Subcutaneous adipose tissue (tissue), 4 donors: ENCODE measurements around the gene SLC17A4. TPM values are rescaled to one million over a fixed set of nuclear protein-coding genes. Genes with fewer than 3 reads are reported as not detected.

Source experiments
- CTCF ChIP-seq: fragments of 450-650 bp; IDR thresholded peaks from one replicate; pipeline ENCODE4 v1.5.1; 2016; ENCODE audit warnings: low read depth, mild to moderate bottlenecking, control low read depth, antibody characterized with exemption, moderate library complexity
- total RNA-seq, 4 donors: library from RNA; depleted of rRNA; stranded (reverse); fragments of >200 nt; gene quantifications; one replicate each; pipeline ENCODE4 v1.1.0, GENCODE V29; 2016

The SLC17A4 gene
- total RNA-seq, 4 donors from 2014 or later, result not detected

DNA sequence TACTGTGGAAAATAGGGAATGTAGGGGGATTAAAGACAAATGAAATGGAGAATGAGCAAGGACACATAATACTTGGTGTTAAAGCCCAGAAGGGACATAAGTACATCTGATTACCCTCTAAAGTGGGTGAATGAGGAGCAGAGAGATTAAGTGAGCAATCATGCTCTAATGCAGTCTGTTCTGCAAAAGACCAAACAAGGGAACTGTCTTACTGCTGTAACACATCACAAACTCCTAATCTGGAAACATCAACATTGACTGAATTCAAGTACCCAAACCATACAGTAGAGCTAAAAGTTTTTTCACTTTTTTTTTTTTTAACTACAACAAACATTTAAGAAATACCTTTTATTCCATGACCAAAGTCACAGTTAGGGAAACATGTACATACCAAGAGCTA, 19.3 kb upstream of the SLC17A4 start:
- TF ChIP-seq CTCF, result no peak

DNA sequence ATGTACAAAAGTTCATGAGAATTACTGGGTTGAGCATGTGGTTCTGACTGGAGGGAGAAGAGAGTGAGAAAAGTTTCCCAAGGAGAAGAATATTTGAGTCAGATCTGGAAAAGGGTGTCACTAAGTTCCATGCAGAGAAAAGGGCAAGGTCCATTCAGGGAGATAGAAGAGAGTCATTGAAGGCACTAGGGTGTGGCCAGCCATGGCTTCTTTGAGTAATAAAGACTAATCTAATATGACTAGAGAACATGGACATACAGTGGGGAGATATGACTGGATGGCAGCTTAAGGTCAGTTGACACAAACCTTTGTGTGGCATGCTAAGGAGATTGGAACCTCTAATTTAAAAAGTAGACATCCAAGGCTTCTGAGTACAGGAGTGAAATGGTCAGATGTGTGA, 10.7 kb upstream of the SLC17A4 start:
- TF ChIP-seq CTCF, result no peak

GRCh38 chr6:25745836-25746235, 8.7 kb upstream of the SLC17A4 start:
- TF ChIP-seq CTCF, result no peak

DNA sequence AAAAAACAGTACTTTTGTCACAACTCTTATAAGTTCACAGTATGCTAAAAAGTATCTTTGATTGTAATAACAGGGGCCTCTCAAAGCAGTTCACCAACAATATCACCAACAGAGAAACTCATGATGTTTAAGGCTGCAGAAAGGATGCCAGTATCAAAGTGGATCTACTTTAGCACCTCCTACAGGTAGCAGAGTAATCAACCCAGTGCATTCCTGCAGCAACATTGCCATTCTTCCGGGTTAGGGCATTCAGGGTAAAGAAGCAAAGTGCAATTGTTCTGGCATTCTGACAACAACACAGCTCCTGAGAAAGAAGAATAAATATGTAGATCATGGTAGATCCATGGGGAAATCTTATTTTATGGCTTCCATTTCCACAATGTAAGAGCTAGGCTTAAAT, 7.6 kb upstream of the SLC17A4 start:
- no peak for TF ChIP-seq CTCF

DNA sequence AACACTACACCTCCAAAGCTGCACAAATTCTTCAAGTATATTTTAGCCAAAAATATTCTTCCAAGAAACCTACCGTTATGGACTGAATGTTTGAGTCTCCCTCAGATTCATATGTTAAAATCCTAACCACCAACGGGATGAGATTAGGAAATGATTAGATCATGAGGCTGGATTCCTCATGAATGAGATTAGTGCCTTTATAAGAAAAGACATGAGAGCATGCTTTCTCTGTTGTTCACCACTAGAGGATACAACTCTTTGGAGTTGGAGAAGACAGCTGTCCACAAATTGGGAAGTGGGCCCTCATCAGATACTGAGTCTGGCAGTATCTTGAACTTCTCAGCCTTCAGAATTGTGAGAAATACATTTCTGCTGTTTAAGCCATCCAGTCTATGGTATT, 7.1 kb upstream of the SLC17A4 start:
- no peak for TF ChIP-seq CTCF

GRCh38 chr6:25748049-25748448, 6.5 kb upstream of the SLC17A4 start:
- no peak for TF ChIP-seq CTCF

DNA sequence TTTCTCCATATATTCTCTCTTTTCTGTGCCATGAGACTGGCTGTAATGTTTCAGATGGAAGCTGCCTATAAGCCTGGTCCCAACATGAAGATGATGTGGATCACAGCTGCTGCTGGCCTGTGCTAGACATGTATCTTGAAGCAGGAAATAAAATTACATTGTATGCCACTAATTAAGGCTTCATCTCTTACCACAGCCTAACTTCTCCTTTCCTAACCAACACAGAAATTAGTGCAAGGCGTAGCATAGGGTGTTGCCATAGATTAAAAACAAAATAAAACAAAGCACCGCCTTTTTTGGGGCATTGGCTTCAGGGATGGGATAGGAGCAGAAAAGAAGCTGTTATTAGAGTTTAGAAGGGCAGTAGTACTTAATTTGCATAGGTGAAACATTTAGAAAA, 4.7 kb upstream of the SLC17A4 start:
- TF ChIP-seq CTCF, result no peak

DNA sequence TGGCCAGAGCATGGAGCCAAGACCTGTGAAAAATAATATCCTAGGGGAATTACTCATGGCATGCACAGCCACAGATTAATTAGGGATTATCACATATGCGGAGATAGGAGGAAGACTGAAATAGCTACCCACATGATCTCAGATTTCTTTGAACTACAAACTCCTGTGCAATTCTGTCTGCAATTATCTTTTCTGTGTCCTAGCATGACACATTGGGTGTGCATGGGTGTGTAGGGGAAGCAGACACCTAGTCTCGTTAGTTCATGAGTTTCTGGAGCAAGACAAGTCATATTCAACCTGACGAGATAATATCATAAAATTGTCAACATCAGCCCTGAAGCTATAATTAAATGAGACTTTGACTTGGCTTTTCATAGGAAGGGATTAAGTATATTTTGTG, 3.6 kb upstream of the SLC17A4 start:
- TF ChIP-seq CTCF, result no peak
